ENCODE data around the gene CT83.

CT83 gene

GRCh38 chrX:116462822-116463221 lies at the start of gene CT83:
Gene CT83 (minus strand): TSS chrX:116462976. CDS start chrX:116462856, 120 bp downstream.
- H3K4me1 Mint-ChIP-seq (ENCODE audit: low read depth), result no peaks in the 10 kb centered on the region
- H3K36me3 Mint-ChIP-seq (ENCODE audit: low read depth), result no peaks in the 10 kb centered on the region
- no peaks in the 10 kb centered on the region for H3K9me3 Mint-ChIP-seq
- no peak within 1 kb of the TSS for H3K4me3 Mint-ChIP-seq
- H3K27ac Mint-ChIP-seq, result no peak within 1 kb of the TSS
- H3K27me3 Mint-ChIP-seq, result no peaks in the 10 kb centered on the region

- Mint-ChIP-seq H3K27me3 (no peaks in the 10 kb centered on the region), H3K9me3 (no peaks in the 10 kb centered on the region), H3K4me3 (no peak overlapping the region), H3K36me3 (ENCODE audit: low read depth) (no peaks in the 10 kb centered on the region), H3K27ac (no peak overlapping the region), H3K4me1 (ENCODE audit: low read depth) (no peaks in the 10 kb centered on the region)
Measured at GRCh38 chrX:116499780-116500179, 37.0 kb upstream of the CT83 start.

- H3K36me3 Mint-ChIP-seq (ENCODE audit: low read depth), result no peaks in the 10 kb centered on the region
- no peaks in the 10 kb centered on the region for H3K27me3 Mint-ChIP-seq
- H3K4me3 Mint-ChIP-seq, result no peak overlapping the region
- H3K27ac Mint-ChIP-seq, result no peak overlapping the region
- H3K4me1 Mint-ChIP-seq (ENCODE audit: low read depth), result no peaks in the 10 kb centered on the region
- no peaks in the 10 kb centered on the region for H3K9me3 Mint-ChIP-seq
Measured at GRCh38 chrX:116493271-116493670, 30.5 kb upstream of the CT83 start.

- Mint-ChIP-seq H3K9me3 (no peaks in the 10 kb centered on the region), H3K36me3 (ENCODE audit: low read depth) (no peaks in the 10 kb centered on the region), H3K4me3 (no peak overlapping the region), H3K4me1 (ENCODE audit: low read depth) (no peaks in the 10 kb centered on the region), H3K27me3 (no peaks in the 10 kb centered on the region), H3K27ac (no peak overlapping the region)
Measured at GRCh38 chrX:116490104-116490503, 27.3 kb upstream of the CT83 start.

- no peaks in the 10 kb centered on the region for H3K36me3 Mint-ChIP-seq (ENCODE audit: low read depth)
- no peak overlapping the region for H3K27ac Mint-ChIP-seq
- peaks cover 4% of the 10 kb centered on the region for H3K9me3 Mint-ChIP-seq
- H3K4me1 Mint-ChIP-seq (ENCODE audit: low read depth), result no peaks in the 10 kb centered on the region
- H3K27me3 Mint-ChIP-seq, result no peaks in the 10 kb centered on the region
- no peak overlapping the region for H3K4me3 Mint-ChIP-seq
Measured at GRCh38 chrX:116480059-116480458, 17.3 kb upstream of the CT83 start.

- H3K4me1 Mint-ChIP-seq (ENCODE audit: low read depth), result no peaks in the 10 kb centered on the region
- H3K36me3 Mint-ChIP-seq (ENCODE audit: low read depth), result no peaks in the 10 kb centered on the region
- H3K9me3 Mint-ChIP-seq, result no peaks in the 10 kb centered on the region
- no peaks in the 10 kb centered on the region for H3K27me3 Mint-ChIP-seq
- H3K4me3 Mint-ChIP-seq, result no peak overlapping the region
- H3K27ac Mint-ChIP-seq, result no peak overlapping the region
Measured at GRCh38 chrX:116449156-116449555, 13.6 kb downstream of the CT83 start.

GRCh38 chrX:116436358-116436816 lies 26.4 kb downstream of the CT83 start, which contains the start of gene SLC6A14:
Gene SLC6A14 (plus strand): TSS chrX:116436606. CDS start chrX:116436710, 104 bp downstream.
- Mint-ChIP-seq H3K27me3 (no peaks in the 10 kb centered on the region), H3K36me3 (ENCODE audit: low read depth) (no peaks in the 10 kb centered on the region)

GRCh38 chrX:116435597-116435996 lies 27.2 kb downstream of the CT83 start:
- Mint-ChIP-seq H3K27ac (no peak overlapping the region), H3K4me1 (ENCODE audit: low read depth) (no peaks in the 10 kb centered on the region), H3K27me3 (no peaks in the 10 kb centered on the region), H3K9me3 (no peaks in the 10 kb centered on the region), H3K36me3 (ENCODE audit: low read depth) (no peaks in the 10 kb centered on the region), H3K4me3 (no peak overlapping the region)

More at GRCh38 chrX:116436358-116436816, 26.4 kb downstream of the CT83 start, which contains the start of gene SLC6A14:
- Mint-ChIP-seq H3K27ac (no peak within 1 kb of the TSS), H3K4me3 (no peak within 1 kb of the TSS), H3K4me1 (ENCODE audit: low read depth) (no peaks in the 10 kb centered on the region), H3K9me3 (no peaks in the 10 kb centered on the region)

- Mint-ChIP-seq H3K27me3 (no peaks in the 10 kb centered on the region), H3K4me1 (ENCODE audit: low read depth) (no peaks in the 10 kb centered on the region), H3K9me3 (no peaks in the 10 kb centered on the region), H3K4me3 (no peak overlapping the region), H3K27ac (no peak overlapping the region), H3K36me3 (ENCODE audit: low read depth) (no peaks in the 10 kb centered on the region)
Measured at GRCh38 chrX:116427978-116428377, 34.8 kb downstream of the CT83 start.

- H3K4me3 Mint-ChIP-seq, result no peak overlapping the region
- H3K36me3 Mint-ChIP-seq (ENCODE audit: low read depth), result no peaks in the 10 kb centered on the region
- H3K27me3 Mint-ChIP-seq, result no peaks in the 10 kb centered on the region
- no peak overlapping the region for H3K27ac Mint-ChIP-seq
- H3K4me1 Mint-ChIP-seq (ENCODE audit: low read depth), result no peaks in the 10 kb centered on the region
- no peaks in the 10 kb centered on the region for H3K9me3 Mint-ChIP-seq
Measured at GRCh38 chrX:116417968-116418367, 44.8 kb downstream of the CT83 start.

- H3K4me1 Mint-ChIP-seq (ENCODE audit: low read depth), result no peaks in the 10 kb centered on the region
- H3K9me3 Mint-ChIP-seq, result no peaks in the 10 kb centered on the region
- H3K36me3 Mint-ChIP-seq (ENCODE audit: low read depth), result no peaks in the 10 kb centered on the region
- no peak overlapping the region for H3K4me3 Mint-ChIP-seq
- no peaks in the 10 kb centered on the region for H3K27me3 Mint-ChIP-seq
- no peak overlapping the region for H3K27ac Mint-ChIP-seq
Measured at GRCh38 chrX:116417214-116417613, 45.6 kb downstream of the CT83 start.

GRCh38 chrX:116413273-116413672 lies 49.5 kb downstream of the CT83 start:
- peaks cover 9% of the 10 kb centered on the region for H3K9me3 Mint-ChIP-seq
- no peaks in the 10 kb centered on the region for H3K4me1 Mint-ChIP-seq (ENCODE audit: low read depth)
- H3K36me3 Mint-ChIP-seq (ENCODE audit: low read depth), result no peaks in the 10 kb centered on the region
- H3K27me3 Mint-ChIP-seq, result no peaks in the 10 kb centered on the region
- no peak overlapping the region for H3K27ac Mint-ChIP-seq
- H3K4me3 Mint-ChIP-seq, result no peak overlapping the region

Data from stimulated activated naive CD8-positive, alpha-beta T cell treated with anti-CD3 and anti-CD28 coated beads, Interleukin-15, Interleukin-2, amounts not matched to agents 100 ng/mL and 50 ng/mL, for 24 hours (primary cell).